ENCODE measurements around the gene USP46. TPM values are rescaled to one million over a fixed set of nuclear protein-coding genes. Genes with fewer than 3 reads are reported as not detected.

The USP46 gene
- total RNA-seq, 1 experiment from 2014 or later = 15.5 TPM

GRCh38 chr4:52551487-52551886 is 107.6 kb downstream of the USP46 start:
- CTCF ChIA-PET = interaction anchor here (0.6 kb wide), 1 partner anchor 77 kb away, joined by 3 read pairs; no protein-coding TSS in a partner anchor
- no peaks in the 10 kb centered on the region for H3K36me3 ChIP-seq (ENCODE audit: control insufficient read depth, insufficient read depth, low read length)
- peaks cover 5% of the 10 kb centered on the region; the same call in 1 of the 2 replicates for H3K27me3 ChIP-seq (ENCODE audit: control insufficient read depth, insufficient read depth, low read length)
- no peak overlapping the region for H3K27ac ChIP-seq (ENCODE audit: low read length)
- no peaks in the 10 kb centered on the region for H3K9me3 ChIP-seq (ENCODE audit: control insufficient read depth, insufficient read depth, low read depth, low read length)
- no peak for DNase-seq (ENCODE audit: low read depth, low spot score)
- intact Hi-C loops (cut with micrococcal nuclease; ENCODE audit: unreplicated experiment) (loop anchor here (10.0 kb wide), 1 partner anchor 113 kb away; no protein-coding TSS in a partner anchor), in situ Hi-C loops (cut with HindIII; ENCODE audit: low pct_unique_long_range_greater_than_20kb, low sequenced_read_pairs) (no loop called here)
- POLR2A ChIA-PET = no interaction called here
- no TSS peak for BruUV-seq (replicated peaks)
- no peak overlapping the region for H3K4me3 ChIP-seq (ENCODE audit: low read depth in 2 of 2, low read length in 2 of 2)
- H3K4me1 ChIP-seq (ENCODE audit: control insufficient read depth, insufficient read depth, low read length) = no peaks in the 10 kb centered on the region
- ATAC-seq = no peak
- TF ChIP-seq TCF7L2 (IDR thresholded peaks at IDR 0.05; ENCODE audit: low read depth, low read length) = no peak
- TF ChIP-seq REST (IDR thresholded peaks at IDR 0.05; ENCODE audit: insufficient read depth in 1 of 2, low read depth in 2 of 2, low read length in 1 of 2) = no peak
- no peak for TF ChIP-seq POLR2AphosphoS5 (IDR thresholded peaks at IDR 0.05; ENCODE audit: low read depth, low read length)
- TF ChIP-seq SIN3A (IDR thresholded peaks at IDR 0.05; ENCODE audit: borderline replicate concordance, insufficient read depth, low read depth, low read length) = no peak
- TF ChIP-seq CTCF (IDR thresholded peaks at IDR 0.05) = no peak

- POLR2A ChIA-PET = no interaction called here
- H3K27me3 ChIP-seq (ENCODE audit: control insufficient read depth, insufficient read depth, low read length) = peaks cover 5% of the 10 kb centered on the region; the same call in 1 of the 2 replicates
- intact Hi-C loops (cut with micrococcal nuclease; ENCODE audit: unreplicated experiment) = loop anchor here (10.0 kb wide), 1 partner anchor 115 kb away; no protein-coding TSS in a partner anchor
- H3K27ac ChIP-seq (ENCODE audit: low read length) = no peak overlapping the region
- H3K9me3 ChIP-seq (ENCODE audit: control insufficient read depth, insufficient read depth, low read depth, low read length) = no peaks in the 10 kb centered on the region
- BruUV-seq (replicated peaks) = no TSS peak
- no peaks in the 10 kb centered on the region for H3K4me1 ChIP-seq (ENCODE audit: control insufficient read depth, insufficient read depth, low read length)
- no peaks in the 10 kb centered on the region for H3K36me3 ChIP-seq (ENCODE audit: control insufficient read depth, insufficient read depth, low read length)
- DNase-seq (ENCODE audit: low read depth, low spot score) (no peak), ATAC-seq (no peak)
- CTCF ChIA-PET = no interaction called here
- TF ChIP-seq POLR2AphosphoS5 (IDR thresholded peaks at IDR 0.05; ENCODE audit: low read depth, low read length) (no peak), CTCF (IDR thresholded peaks at IDR 0.05) (no peak), REST (IDR thresholded peaks at IDR 0.05; ENCODE audit: insufficient read depth in 1 of 2, low read depth in 2 of 2, low read length in 1 of 2) (no peak)
- in situ Hi-C loops (cut with HindIII; ENCODE audit: low pct_unique_long_range_greater_than_20kb, low sequenced_read_pairs) = no loop called here
- H3K4me3 ChIP-seq (ENCODE audit: low read depth in 2 of 2, low read length in 2 of 2) = no peak overlapping the region
Observed at GRCh38 chr4:52550186-52550585, 108.9 kb downstream of the USP46 start.
